Stimulated activated CD4-positive, alpha-beta T cell treated with anti-CD3 and anti-CD28 coated beads, Interleukin-15, amount 100 ng/mL, for 1 hour (primary cell): ENCODE data around the gene KCNK3.
A peak's percentile ranks its signal among the peaks of the same experiment; 100 is the strongest.
"Not testable (repeated sequence)": the region's sequence is repeated elsewhere in the genome, so short reads cannot be mapped to it uniquely, and the experiment has no call there.

ENCODE experiments used
- DNase-seq, 2 donors: peaks; one replicate each; pipeline ENCODE4 v3.0.0-alpha.2; 2020; ENCODE audit warnings: low read depth in 1 of 2, low spot score in 1 of 2

The KCNK3 gene

DNA sequence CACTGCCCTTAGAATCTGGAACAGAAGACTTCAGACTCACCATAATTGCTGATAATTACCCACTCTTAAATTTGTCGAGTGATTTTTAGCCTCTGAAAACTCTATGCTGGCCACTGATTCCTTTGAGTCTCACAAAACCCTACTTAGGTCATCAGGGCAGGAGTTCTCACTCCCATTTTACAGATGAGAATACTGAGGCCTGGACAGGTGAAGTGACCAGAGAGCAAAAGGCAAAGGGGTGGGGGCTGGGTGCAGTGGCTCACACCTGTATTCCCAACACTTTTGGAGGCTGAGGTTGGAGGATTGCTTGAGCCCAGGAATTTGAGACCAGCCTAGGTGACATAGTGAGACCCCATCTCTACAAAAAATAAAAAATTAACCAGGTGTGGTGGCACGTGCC, 36.8 kb downstream of the KCNK3 start:
- DNase-seq, result no peak

DNA sequence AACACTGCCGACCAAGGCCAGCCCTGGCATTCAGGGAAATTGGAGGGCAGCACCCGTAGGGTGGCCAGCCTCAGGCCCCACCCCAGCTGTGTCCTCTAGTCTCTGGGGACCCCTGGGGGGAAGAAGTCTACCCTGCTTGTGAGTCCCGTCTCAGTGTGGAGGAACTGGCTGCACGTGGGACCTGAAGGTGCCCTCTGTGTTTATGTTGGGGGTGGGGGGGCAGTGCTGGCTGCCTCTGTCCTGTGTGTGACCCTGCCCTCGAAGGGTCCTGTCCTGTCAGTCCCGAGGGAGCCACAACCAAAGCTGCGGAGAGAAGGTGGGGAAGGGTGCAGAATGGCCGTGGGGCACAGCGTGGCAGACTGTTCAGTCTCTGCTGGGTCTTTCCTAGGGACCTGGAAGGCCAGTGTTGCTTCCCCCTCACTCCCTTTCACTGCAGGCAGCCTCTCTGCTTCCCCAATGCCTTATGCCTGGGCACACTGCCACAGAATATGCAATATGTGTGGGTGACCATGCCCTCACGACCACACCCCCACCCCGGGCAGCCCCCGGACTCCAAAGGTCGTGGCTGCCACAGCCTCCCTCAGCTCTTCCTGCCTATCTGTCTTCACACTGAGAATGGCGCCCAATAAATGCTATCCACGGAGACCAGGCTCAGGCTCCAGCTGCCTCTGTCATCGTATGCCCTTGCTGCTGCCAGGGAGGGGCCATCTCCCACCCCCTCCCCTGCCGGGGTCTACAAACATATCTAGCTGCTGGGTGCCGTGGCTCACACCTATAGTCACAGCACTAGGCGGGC, 38.2 kb downstream of the KCNK3 start:
- DNase-seq, result no peak

DNA sequence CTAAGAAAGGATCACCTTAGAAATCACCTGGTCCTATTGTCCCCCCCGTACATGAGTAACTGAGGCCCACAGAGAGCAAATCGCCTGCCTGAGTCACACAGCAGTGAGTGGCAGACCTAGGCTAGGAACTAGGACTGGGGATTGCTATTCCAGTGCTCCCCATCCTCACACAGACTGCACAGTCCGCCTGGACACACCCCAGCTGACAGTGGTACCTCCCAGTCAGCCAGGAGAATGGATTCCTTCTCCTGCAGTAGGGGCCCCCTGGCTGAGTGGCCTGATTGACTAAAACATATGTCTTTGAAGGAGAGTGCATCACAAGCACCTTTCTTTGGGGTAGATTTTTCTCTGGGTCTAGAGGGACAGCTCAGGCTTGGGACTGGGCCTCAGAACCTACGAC, 39.2 kb downstream of the KCNK3 start:
- DNase-seq, result no peak

DNA sequence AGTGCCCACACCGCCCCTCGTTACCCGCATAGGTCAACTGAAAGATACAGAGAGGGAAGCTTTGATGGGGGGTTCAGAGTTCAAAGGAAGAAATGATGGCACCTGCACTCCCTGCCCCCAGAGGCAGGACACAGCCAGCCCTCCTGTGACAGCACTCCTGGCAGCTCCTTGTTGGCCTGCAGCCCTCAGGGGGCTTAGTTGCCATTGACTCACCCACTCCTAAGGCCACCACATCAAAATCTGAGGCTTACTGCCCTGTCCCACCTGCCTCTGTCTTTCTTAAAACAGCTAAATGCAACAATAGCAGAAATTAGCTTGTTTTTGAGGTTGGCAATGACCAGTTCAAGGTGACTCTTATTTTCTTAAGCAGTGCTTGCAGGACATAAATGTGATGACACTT, 39.9 kb downstream of the KCNK3 start:
- DNase-seq, result no peak

DNA sequence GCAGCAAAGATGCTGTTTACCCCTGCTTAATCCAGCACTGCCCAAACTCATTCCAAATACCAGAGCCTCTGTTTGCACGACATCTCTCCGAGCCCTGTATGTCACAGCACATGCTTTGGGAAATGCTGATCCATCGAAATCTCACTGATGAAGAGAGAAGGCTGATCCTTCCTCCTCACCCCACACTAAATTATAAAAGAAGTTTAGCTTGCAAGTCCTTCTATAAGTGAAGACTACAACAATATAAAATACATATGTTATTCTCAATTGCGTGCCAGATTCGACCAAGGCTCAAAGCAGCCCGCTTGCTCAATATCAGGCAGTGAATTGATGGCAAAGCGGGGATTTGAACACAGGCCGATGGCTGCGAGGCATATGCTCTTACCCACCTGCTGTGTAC, 40.9 kb downstream of the KCNK3 start:
- no peak for DNase-seq

DNA sequence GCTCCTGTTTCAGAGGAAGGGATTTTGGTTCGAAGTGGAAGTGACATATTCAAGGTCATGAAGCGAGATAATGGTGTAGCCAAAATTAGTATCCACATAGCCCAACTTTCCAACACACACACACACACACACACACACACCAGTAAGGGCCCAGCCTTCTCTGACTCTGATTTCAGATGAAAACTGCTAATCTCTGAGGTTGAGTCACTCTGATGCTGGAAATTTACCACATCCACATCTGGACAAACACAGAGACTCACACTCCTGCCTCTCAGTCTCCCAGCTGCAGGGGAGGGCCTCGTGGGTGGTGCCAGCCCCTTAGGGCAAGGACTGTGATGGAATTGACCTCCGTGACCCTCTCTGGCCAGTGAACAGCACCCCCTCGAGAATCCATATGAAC, 42.6 kb downstream of the KCNK3 start:
- no peak for DNase-seq

DNA sequence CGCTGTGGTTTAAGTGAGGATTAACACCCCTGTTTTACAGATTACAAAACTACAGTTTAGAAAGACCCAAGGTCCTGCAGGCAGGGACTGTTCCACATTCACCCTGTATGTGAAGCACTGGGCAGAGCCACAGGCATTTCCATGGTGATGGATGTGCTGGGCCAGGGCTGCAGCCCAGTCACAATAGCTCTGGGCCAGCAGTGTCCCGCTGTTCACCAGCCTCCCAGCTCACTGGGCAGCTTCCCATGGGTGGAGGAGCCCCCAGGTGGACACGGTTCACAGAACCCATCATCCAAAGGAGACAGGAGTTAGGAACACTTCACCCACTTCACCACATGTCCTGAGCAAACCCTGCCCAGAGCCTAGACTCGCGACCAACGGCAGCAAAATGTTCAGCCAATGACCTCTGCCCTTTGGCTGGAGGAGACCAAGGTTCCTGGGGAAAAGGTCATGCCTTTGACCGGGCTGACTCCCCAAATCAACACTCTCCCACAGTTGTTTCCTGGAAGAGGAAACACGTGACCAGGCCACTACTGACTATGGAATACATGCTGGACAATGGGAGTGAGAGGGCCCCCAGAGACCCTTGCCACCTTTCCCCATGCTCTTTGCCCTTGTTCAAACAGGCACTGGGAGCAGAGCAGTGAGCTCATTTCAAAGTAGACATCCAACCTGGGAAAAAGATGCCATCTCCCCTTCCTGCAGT, 43.5 kb downstream of the KCNK3 start:
- no peak for DNase-seq

DNA sequence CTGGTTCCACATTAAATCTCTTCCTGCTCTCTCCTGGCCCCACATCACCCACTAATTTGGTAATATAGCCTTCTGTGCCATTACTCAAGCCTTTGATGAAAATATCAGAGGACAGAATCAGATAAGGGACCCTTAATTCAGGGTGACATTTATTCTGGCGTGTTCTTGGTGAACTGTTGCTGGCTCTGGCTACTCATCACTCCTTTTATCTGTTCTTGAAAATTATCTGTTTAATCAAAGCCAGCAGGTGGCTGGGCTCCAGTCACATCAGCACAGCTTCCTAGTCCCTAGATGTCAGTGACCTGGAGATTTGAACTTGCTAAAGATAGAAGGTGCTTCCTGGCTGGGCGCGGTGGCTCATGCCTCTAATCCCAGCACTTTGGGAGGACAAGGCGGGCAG, 44.7 kb downstream of the KCNK3 start:
- no peak for DNase-seq

DNA sequence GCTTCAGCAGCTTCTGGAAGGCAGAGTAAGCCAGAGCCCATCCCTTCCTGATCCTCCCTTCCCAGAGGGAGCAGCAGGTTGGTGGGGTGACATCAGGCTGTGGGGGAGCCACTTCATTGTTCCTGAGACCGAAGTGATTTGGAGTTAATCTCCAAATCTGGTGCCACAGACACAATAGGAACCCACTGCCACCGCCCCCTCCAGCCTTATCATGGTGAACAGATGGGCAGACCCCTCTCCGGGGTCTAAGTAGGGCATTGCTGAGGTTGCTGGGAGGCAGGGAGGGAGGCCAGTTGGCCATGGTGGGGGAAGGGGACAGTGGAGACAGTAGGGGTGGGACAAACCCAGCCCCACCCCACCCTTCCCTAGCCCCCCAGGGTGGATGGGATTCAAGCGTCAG, 46.0 kb downstream of the KCNK3 start:
- DNase-seq, result no peak

DNA sequence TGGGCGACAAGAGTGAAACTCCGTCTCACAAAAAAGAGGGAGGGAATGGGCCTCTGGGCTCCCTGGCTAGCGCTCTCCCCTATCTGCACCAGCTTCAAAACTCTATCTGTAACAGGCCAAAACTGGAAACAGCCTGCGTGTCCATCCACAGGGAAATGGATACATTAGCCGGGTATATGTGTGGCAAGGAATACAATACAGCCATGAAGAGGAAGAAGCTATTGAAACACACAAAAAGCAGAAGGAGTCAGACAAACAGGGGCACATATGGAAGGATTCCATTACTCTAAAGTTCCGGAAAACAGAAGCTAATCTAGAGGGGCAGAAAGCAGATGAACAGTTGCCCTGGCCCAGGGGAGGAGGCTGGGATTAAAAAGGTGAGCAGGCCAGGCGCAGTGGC, 47.0 kb downstream of the KCNK3 start:
- no peak for DNase-seq

DNA sequence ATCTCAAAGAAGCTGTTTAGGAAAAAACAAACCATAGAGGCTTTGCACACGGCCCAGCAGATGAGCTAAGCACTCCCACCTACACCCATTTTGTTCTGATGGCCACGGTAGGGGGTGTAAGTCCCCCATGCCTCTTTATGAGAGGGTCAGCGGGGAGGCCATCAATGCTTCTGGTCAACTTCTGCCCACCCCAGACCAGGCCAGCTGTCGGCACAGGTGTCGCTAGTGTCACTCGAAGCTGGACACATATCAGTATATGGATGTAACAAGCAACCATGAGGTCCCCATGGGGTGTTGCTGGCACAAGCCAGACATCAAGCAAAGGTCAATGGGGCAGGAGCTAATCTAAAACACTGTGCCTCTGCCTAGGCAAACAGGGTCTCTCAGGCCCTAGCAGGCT, 47.8 kb downstream of the KCNK3 start:
- DNase-seq, result no peak

DNA sequence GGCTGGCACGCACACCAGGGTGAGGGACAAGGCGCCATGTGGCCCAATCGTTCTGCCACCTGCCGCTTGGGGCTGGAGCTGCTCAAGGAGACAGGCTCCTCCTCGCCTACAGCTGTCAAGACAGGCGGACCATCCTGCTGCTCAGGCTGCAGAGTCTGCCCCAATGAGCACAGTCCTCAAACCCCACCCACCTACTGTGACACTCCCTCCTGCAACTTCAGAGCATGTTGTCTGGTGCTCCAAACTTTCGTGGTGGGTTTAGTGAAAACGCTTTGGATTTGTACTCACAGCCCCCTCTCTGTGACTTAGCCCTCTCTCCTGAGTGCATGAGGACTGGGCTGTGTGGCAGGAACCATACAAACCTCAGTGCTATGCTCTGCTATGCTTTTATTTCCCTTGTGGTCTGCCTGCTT, 48.4 kb downstream of the KCNK3 start:
- DNase-seq, result no peak

DNA sequence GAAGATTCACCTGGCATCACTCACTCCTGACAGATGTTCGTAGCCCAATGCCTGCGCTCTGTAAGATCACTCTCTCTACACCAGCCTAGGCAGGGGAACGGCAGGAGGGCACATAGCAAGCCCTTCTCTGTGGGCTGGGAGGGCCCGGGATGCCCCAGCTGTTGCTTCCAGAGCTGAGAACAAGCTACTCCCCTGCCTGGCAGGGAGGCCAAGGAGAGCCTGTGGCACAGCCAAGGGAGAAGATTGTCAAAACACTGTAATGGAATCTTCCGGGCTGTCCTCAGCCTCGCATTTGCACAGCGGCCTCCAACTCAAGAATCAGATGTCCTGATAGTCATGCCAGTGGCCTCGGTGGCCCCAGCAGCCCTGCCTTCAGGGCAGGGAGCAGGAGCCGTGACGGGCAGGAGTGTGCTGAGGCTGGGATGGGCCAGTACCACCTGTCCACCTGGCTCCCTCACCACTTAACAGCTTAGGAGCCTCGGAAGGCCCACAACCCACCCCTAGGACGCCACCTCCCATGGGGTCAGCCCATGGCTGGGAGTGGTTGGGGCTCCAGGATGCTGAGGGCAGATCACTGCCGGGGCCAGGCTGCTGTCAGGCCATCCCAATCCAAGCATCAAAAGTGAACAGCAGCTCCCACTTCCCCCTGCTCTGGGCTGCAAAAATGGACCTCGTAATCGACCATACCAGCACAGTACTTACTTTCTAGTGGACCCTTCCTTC, 49.7 kb downstream of the KCNK3 start:
- no peak for DNase-seq

DNA sequence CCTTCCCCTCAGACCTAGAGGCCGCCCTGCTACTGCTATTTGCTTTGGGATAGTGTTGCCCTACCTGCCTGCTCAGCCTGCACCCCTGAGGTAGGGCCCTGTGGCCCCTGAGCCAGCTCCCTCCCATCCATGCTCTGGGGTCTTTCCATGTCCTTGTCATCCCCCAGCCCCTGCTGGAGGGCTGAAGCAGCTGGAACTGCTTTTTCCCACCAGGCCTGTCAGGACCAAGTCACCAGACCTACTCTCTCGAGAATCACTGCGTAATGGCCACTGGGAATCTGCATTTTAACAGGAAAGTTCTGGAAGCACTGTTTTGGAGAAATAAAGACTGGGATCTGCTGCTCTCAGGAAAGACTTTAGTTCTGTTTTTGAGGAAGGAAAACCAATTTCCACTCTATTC, 51.3 kb downstream of the KCNK3 start:
- DNase-seq, result no peak

DNA sequence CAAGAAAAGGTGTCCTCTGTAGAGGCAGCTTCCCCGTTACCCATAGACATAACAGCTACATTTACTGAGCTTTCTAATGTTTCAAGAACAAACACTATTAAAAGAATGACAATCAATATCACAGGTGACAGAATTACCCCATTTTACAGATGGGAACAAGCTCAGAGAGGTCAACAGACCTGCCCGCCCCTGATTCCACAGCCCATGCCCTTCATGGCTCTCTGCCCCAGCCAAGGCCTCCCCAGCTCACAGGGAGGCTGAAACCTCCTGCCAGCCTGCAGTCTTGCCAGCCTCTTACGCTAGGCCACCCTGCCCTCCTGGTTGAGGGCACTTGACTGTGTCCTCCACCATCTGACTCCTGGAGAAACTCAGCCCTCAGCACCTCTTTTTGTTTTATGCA, 52.4 kb downstream of the KCNK3 start:
- no peak for DNase-seq

DNA sequence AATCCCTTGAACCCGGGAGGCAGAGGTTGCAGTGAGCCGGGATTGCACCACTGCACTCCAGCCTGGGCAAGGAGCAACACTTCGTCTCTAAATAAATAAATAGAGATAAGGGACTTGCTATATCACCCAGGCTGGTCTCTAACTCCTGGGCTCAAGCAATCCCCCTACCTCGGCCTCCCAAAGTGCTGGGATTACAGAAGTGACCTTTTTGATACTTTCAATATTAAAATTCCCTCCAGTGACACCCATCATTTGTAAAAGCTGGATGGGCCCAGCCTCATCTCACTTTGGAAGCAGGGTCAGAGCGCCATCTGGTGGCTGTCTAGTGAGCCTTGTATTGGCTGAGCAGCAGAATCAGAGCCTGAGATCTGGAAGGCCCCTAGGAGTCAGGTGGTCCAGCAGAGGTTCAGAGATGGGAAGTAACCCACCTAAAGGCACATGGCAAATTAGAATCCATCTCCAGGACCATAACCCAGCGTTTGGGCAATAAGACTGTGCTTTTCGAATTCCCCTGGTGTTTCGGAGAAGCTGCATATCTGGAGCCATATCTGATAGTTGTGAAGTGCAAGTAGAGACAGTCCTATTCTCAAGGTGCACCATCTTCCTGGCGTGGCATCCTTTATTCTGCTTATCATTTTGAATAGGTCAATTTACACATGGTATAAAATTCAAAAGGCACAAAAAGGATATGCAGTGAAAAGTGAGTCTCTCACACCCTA, 53.2 kb downstream of the KCNK3 start:
- DNase-seq, result peak; percentile 47 to 64

DNA sequence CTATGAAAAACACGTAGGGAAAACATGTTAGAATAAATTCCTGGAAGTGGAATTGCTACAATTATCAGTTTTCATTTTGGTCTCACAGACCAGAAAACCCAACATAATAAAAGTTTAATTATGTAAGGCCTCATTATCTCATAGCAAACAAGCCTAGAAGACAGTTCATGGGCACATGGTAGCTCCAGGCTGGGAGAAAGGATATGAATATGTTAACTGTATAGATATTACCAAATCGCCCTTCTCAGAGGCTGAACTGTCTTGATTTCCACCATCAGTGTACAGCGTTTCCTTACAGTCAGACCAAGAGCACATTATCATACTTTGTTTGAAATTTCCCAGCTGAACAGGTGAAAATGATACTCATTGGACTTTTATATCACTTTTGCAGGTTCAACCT, 54.4 kb downstream of the KCNK3 start:
- no peak for DNase-seq

DNA sequence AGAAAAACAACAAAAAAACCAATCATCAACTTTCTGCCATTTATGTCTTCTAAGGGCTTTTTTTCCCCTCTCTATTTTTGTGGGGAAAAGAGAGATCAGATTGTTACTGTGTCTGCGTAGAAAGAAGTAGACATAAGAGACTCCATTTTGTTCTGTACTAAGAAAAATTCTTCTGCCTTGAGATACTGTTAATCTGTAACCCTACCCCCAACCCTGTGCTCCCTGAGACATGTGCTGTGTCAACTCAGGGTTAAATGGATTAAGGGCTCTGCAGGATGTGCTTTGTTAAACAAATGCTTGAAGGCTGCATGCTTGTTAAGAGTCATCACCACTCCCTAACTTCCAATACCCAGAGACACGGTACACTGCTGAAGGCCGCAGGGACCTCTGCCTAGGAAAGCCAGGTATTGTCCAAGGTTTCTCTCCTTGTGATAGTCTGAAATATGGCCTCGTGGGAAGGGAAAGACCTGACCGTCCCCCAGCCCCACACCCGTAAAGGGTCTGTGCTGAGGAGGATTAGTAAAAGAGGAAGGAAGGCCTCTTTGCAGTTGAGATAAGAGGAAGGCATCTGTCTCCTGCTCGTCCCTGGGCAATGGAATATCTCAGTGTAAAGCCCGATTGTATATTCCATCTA, 57.4 kb downstream of the KCNK3 start:
- DNase-seq, result not testable (repeated sequence)

DNA sequence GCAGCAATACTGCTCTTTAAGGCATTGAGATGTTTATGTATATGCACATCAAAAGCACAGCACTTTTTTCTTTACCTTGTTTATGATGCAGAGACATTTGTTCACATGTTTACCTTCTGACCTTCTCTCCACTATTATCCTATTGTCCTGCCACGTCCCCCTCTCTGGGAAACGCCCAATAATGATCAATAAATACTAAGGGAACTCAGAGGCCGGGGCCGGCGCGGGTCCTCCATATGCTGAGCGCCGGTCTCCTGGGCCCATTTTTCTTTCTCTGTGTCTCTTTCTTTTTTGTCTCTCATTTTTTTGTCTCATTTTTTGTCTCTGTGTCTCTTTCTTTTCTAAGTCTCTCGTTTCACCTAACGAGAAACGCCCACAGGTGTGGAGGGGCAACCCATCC, 57.9 kb downstream of the KCNK3 start:
- DNase-seq, result not testable (repeated sequence)

DNA sequence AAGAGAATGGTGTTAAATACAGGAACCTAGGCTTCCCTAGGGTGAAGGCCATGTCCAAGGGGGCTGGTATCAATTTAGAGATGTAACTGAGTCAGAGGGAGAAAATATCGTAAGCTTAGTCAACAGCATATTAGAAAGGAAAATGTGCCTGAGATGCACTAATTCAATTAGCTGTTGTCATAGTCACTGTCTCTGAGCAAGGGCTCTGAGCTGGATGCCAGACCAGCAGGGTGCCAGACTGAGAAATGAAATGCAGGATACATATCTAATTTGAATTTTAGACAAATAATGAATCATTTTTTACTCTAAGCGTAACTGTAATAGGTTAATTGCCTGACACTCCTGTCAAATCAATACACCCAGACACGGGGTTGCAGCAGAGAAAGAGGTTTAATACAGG, 60.1 kb downstream of the KCNK3 start:
- no peak for DNase-seq

DNA sequence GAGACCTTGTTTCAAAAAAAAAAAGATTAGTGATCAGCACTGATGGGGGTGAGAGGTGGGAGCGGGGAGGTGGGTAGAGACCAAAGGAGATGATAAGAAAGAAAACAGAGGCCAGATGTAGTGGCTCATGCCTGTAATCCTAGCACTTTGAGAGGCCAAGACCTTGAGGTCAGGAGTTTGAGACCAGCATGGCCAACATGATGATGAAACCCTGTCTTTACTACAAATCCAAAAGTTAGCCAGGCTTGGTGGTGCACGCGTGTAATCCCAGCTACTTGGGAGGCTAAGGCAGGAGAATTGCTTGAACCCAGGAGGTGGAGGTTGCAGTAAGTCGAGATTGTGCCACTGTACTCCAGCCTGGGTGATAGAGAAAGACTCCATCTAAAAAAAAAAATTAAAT, 62.0 kb downstream of the KCNK3 start:
- DNase-seq, result no peak
